ENCODE results near the gene CPZ. TPM values are rescaled to one million over a fixed set of nuclear protein-coding genes. Genes with fewer than 3 reads are reported as not detected.
"Not testable (repeated sequence)": the region's sequence is repeated elsewhere in the genome, so short reads cannot be mapped to it uniquely, and the experiment has no call there.

The CPZ gene
- total RNA-seq, 3 donors from 2014 or later = 0.63 to 2.6 (median 0.81) TPM

- H3K9me3 ChIP-seq = no peaks in the 10 kb centered on the region
- TF ChIP-seq CTCF (IDR thresholded peaks at IDR 0.05) = no peak
- no peak for ATAC-seq
- H3K4me1 ChIP-seq (ENCODE audit: low read depth) = no peaks in the 10 kb centered on the region
- no peak for DNase-seq
- no peaks in the 10 kb centered on the region for H3K36me3 ChIP-seq (ENCODE audit: low read depth)
- no peak overlapping the region for H3K4me3 ChIP-seq
- intact Hi-C loops (cut with DNase I, micrococcal nuclease) = no loop called here
Measured at GRCh38 chr4:8652181-8653078, 59.9 kb downstream of the CPZ start.

- H3K4me1 ChIP-seq (ENCODE audit: low read depth) = no peaks in the 10 kb centered on the region
- DNase-seq = no peak
- no peak for ATAC-seq
- intact Hi-C loops (cut with DNase I, micrococcal nuclease) = no loop called here
- TF ChIP-seq CTCF (IDR thresholded peaks at IDR 0.05) = no peak
- no peaks in the 10 kb centered on the region for H3K9me3 ChIP-seq
- H3K4me3 ChIP-seq = no peak overlapping the region
- no peaks in the 10 kb centered on the region for H3K36me3 ChIP-seq (ENCODE audit: low read depth)
Measured at GRCh38 chr4:8653326-8654000, 60.9 kb downstream of the CPZ start.

DNA sequence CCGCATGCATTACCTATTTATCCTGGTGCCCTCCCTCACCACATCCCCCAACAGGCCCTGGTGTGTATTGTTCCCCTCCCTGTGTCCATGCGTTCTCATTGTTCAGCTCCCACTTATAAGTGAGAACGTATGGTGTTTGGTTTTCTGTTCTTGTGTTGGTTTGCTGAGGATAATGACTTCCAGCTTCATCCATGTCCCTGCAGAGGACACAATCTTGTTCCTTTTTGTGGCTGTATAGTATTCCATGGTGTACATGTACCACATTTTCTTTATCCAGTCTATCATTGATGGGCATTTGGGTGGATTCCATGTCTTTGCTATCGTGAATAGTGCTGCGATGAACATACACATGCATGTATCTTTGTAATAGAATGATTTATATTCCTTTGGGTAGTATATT, 61.6 kb downstream of the CPZ start:
- intact Hi-C loops (cut with DNase I, micrococcal nuclease); ATAC-seq; DNase-seq; H3K9me3 ChIP-seq; H3K36me3 ChIP-seq (ENCODE audit: low read depth); H3K4me3 ChIP-seq; H3K4me1 ChIP-seq (ENCODE audit: low read depth): not testable (repeated sequence)

GRCh38 chr4:8655411-8656184, 63.0 kb downstream of the CPZ start:
- DNase-seq = no peak
- TF ChIP-seq CTCF (IDR thresholded peaks at IDR 0.05) = no peak
- Histone ChIP-seq H3K4me3 (no peak overlapping the region), H3K36me3 (ENCODE audit: low read depth) (no peaks in the 10 kb centered on the region), H3K9me3 (no peaks in the 10 kb centered on the region), H3K4me1 (ENCODE audit: low read depth) (no peaks in the 10 kb centered on the region)
- ATAC-seq = no peak
- intact Hi-C loops (cut with DNase I, micrococcal nuclease) = no loop called here

DNA sequence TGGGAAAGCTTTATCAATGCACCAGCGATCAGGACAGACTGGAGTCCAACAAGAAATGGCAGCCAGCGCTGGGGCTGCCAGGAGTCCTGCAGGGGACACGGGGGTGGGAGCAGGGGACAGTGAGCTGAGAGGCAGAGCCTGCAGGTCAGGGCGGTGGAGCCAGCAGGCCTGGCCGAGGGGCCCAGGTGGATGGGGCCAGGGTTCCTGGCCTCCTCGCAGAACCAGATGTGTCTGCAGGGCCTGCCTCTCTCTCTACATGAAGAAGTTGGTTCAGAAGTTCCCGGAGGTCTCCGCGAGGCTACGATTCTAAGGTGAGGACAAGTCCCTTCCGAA, 63.6 kb downstream of the CPZ start:
- Histone ChIP-seq H3K9me3 (no peaks in the 10 kb centered on the region), H3K36me3 (ENCODE audit: low read depth) (no peaks in the 10 kb centered on the region), H3K4me1 (ENCODE audit: low read depth) (no peaks in the 10 kb centered on the region), H3K4me3 (no peak overlapping the region)
- DNase-seq (no peak), ATAC-seq (no peak)
- no peak for TF ChIP-seq CTCF (IDR thresholded peaks at IDR 0.05)
- intact Hi-C loops (cut with DNase I, micrococcal nuclease) = no loop called here
